GM18909 (cell line): ENCODE results near the gene MKRN2OS.
A peak's percentile ranks its signal among the peaks of the same experiment; 100 is the strongest.
"Not testable (repeated sequence)": the region's sequence is repeated elsewhere in the genome, so short reads cannot be mapped to it uniquely, and the experiment has no call there.

Experiments
- ATAC-seq: cut with Tn5 transposase; IDR thresholded peaks from one replicate; pipeline ENCODE4 v1.9.1; 2021; ENCODE audit warnings: mild to moderate bottlenecking; ENCODE audit not compliant: unreplicated experiment, poor library complexity

MKRN2OS gene

GRCh38 chr3:12566976-12567375, 21.7 kb upstream of the MKRN2OS start:
- ATAC-seq: no peak

GRCh38 chr3:12562451-12562850, 17.2 kb upstream of the MKRN2OS start:
- ATAC-seq: no peak

- ATAC-seq: no peak
These were observed 16.1 kb upstream of the MKRN2OS start for GRCh38 chr3:12561397-12561796.

GRCh38 chr3:12560505-12561190, 15.3 kb upstream of the MKRN2OS start:
- peak; percentile 38 for ATAC-seq

DNA sequence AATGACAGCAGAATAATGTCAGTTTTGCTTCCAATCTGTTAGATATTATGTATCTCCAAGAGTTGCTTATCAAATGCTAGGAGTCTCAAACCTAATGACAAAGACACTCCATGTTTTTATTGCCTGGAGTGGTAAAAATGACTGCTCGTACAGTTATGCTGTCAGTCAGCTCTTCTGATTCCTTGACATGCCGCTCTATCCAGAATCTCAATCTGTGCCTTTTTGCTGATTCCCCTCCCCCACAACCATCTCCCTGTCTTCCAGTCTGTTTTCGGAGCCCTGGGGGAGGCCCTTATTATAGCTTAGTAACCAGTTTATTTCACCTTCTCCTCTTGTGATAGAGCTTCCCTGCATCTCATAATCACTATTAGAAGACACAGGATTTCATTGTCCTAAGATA, 14.2 kb upstream of the MKRN2OS start:
- no peak for ATAC-seq

- no peak for ATAC-seq
These were observed 13.4 kb upstream of the MKRN2OS start for GRCh38 chr3:12558706-12559105.

DNA sequence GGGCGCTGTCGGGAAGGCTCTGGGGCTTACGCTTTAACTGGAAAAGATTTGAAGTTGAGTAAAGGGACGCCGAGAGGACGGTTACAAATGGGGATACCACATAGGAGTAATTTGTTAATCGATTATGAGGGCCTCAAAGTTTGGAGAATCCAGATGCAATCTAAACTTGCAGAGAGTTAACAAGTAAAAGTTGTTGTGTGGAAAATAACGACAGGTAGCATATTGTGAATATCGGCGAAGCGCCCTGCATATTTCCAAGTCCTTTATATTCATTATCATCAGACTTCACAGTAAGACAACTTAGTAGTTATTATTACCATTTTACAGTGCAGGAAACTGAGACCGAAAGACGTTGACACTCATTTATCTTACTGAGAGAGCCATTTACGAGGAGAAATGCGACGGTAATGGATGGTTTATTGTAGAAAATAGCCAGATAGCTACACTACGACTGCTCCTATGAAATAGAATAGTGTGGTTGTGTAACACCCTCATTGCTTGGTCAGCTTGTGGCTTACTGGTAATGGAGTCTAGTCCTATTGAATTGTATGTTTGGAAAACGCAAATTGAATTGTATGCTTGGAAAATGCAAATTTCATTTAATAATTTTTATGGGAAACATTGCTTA, 12.3 kb upstream of the MKRN2OS start:
- no peak for ATAC-seq

- peak; percentile 84 for ATAC-seq
These were observed 11.6 kb upstream of the MKRN2OS start, which contains the start of gene MKRN2 for GRCh38 chr3:12556690-12557472. MKRN2 (plus strand) TSS chr3:12557087; CDS start chr3:12557151, 64 bp downstream.

GRCh38 chr3:12556314-12556689, 11.0 kb upstream of the MKRN2OS start:
- no peak for ATAC-seq

GRCh38 chr3:12553921-12554391, 8.7 kb upstream of the MKRN2OS start:
- no peak for ATAC-seq

- ATAC-seq: no peak
These were observed 4.9 kb upstream of the MKRN2OS start for GRCh38 chr3:12549971-12550760.

DNA sequence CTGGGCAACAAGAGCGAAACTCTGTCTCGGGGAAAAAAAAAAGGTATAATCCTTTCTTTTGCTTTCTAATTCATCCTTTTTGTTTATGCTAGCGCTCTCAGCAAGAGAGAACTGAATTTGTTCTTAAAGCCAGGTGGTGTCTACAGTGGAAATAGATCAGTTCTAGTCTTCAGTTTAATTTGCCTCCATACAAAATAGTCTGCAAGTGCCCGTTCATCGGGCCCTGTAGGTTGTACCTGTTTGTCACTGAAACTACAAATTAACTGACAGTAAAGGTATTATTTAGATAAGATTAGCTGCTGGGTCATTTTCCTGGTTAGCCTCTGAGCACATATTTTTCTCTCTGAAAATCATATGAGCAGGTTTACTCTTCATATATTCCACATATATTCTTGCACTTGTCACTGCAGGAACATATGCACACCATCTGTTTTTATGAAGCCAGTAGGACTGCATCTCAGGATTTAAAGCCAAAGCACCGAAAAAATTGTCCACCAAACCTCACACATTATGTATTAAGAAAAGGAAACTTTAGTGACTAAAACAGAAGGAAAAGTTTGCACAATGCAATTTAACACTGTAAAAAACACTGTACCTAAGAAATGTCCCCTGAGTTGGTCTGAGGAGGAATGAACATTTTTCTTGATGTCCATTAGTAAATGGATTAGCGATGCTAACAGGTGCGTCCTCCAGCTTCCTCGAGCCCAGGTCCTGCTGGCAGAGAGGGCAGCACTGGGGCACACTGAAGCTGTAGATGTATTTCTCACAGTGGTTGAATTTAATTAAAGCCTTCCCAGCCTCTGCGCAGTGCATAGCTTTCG, 437 bp downstream of the MKRN2OS start:
- no peak for ATAC-seq

DNA sequence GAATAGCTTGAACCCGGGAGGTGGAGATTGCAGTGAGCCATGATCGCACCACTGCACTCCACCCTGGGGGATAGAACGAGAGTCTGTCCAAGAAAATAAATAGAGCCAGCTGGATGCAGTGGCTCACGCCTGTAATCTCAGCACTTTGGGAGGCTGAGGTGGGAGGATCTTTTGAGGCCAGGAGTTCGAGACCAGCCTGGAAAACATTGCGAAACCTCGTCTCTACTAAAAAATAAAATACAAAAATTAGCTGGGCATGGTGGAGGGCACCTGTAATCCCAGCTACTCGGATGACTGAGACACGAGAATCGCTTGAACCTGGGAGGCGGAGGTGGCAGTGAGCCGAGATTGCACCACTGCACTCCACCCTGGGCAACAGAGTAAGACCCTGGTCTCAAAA, 1.8 kb downstream of the MKRN2OS start:
- not testable (repeated sequence) for ATAC-seq

- no peak for ATAC-seq
These were observed 3.7 kb downstream of the MKRN2OS start for GRCh38 chr3:12541625-12542024.

DNA sequence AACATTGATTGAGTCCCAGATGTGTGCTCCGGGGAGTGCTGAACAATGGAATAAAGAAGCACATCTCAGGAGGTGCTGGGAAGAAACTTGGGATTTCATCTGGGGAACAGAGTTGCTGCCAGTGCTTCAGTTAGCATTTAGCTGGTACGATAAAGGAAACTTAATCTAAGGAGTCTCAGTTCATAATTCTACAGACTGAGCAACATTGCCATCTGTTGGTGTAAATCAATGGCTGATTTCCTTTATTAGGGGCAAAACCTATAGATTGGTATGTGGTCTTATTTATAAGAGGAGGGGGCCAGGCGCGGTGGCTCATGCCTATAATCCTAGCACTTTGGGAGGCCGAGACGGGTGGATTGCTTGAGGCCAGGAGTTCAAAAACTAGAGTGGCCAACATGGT, 8.9 kb downstream of the MKRN2OS start:
- no peak for ATAC-seq

DNA sequence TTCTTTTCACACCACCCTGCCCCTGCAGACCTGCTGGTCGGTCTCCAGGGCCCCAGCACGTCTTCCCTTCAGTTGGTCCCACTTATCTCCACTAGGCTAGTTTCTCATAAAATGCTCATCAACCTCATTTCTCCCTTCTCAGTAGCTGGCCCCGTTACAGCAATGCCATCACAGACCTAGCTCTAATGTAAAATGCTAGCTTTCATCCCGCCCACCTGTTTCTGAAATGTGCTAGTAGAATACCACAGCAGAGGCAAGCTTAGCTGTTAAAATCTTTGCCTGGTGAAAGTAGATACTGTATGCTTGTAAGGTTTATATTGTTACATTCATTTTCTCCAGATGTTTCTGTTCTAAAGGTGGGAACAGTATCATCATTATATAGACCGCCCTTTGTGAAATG, 13.1 kb downstream of the MKRN2OS start:
- ATAC-seq: no peak

DNA sequence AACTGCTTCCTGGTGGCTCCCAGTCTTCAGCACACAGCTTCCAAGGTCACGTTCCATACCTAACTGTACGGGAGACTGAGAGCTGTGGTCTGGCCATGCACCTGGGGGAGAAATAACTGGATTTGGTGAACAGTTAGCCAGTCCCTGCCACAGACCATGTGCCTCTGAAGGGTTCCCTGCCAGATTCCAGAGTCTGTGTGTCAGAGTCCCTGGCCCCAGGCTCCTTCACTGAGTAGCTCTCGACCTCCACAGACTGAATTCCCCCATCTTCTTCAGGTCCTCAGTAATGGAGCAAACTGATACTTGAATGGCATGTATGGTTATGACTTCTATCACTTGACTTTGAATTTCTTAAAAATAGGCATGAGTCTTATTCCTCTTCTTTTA, 17.5 kb downstream of the MKRN2OS start:
- ATAC-seq: no peak

GRCh38 chr3:12522721-12523120, 22.6 kb downstream of the MKRN2OS start:
- no peak for ATAC-seq

DNA sequence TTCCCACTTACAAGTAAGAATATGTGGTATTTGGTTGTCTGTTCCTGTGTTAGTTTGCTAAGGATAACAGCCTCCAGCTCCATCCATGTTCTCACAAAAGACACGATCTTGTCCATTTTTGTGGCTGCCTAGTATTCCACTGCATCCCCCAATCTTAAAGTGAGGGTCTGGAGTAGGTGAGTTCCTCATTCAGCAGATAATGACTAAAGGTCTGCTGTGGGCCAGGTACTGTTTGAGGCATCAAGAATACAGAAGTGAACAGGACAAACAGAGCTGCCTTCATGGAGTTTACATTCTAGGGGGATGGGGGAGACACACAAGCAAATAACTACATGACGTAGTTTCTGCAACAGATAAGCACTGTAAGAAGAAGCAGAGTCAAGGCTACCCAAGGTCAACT, 24.3 kb downstream of the MKRN2OS start:
- ATAC-seq: no peak
